OCI-LY7 (cell line): Measurements from ENCODE around the gene SNX25.
A peak's percentile ranks its signal among the peaks of the same experiment; 100 is the strongest.

Experiments used
- EZH2phosphoT487 ChIP-seq: fragments of 200-600 bp; sonication (generic); IDR thresholded peaks from 2 replicates; pipeline ENCODE4 v1.6.1; 2018; ENCODE audit warnings: low read depth, borderline replicate concordance, mild to moderate bottlenecking, mixed run types, antibody characterized with exemption, low read length, moderate library complexity, mixed read lengths
- TF ChIP-seq, protein P1 (sequence below): fragments of 200-600 bp; sonication (generic); conservative IDR thresholded peaks from 2 replicates; pipeline ENCODE4 v1.5.1; 2014; ENCODE audit warnings: mild to moderate bottlenecking, antibody characterized with exemption, low read length, moderate library complexity, mixed read lengths

DNA sequence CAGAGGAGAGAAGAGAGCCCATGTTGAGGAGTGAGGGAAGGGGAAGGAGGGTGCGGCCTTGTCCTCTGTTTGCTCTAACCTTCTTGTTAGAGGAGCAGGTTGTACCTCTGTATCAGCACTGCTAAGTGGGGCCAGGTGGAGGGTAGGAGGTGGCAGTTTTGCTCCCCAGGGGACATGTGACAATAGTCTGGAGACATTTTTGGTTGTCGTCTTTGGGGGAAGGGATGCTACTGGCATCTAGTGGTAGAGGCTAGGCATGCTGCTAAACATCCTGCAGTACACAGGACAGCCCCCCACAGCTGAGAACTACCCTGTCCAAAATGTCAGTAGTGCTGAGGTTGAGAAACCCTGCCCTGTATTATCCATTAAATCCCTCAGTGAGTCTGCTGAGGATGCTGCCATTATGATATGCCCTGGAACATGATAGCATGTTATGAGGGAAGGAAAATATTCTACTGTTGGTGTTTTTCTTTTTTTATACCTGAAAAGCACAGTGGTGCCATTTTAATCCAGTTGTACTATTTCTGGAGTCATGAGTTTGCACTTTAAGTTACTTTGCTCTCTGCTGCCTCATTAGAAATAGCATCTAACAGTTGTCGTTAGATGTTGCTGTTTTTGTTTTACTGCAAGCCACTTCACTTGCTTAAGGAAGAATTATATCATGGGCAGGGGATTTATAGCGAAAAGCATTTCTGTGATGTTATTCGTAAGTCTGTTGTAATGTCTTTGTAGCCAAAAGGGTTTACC is 95.7 kb downstream of the SNX25 start:
- TF ChIP-seq, protein P1, sequence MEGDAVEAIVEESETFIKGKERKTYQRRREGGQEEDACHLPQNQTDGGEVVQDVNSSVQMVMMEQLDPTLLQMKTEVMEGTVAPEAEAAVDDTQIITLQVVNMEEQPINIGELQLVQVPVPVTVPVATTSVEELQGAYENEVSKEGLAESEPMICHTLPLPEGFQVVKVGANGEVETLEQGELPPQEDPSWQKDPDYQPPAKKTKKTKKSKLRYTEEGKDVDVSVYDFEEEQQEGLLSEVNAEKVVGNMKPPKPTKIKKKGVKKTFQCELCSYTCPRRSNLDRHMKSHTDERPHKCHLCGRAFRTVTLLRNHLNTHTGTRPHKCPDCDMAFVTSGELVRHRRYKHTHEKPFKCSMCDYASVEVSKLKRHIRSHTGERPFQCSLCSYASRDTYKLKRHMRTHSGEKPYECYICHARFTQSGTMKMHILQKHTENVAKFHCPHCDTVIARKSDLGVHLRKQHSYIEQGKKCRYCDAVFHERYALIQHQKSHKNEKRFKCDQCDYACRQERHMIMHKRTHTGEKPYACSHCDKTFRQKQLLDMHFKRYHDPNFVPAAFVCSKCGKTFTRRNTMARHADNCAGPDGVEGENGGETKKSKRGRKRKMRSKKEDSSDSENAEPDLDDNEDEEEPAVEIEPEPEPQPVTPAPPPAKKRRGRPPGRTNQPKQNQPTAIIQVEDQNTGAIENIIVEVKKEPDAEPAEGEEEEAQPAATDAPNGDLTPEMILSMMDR, result peak; percentile 94
- no peak for TF ChIP-seq EZH2phosphoT487
